Tibial nerve (tissue), 4 donors: ENCODE measurements around the gene GTF2E1. TPM values are rescaled to one million over a fixed set of nuclear protein-coding genes. Genes with fewer than 3 reads are reported as not detected.

Source experiments
- DNase-seq, 2 donors: peaks; one replicate each; pipeline ENCODE4 v3.0.0-alpha.2; 2019; ENCODE audit warnings: low spot score in 2 of 2
- H3K27ac ChIP-seq, 4 donors: fragments of 200-600 bp; sonication (generic) in 3 of 4; one replicate each; pipeline ENCODE4 v1.5.1; 2017 to 2019; ENCODE audit warnings: mild to moderate bottlenecking in 1 of 4
- H3K27me3 ChIP-seq, 2 donors: fragments of 200-600 bp; sonication (generic) in 1 of 2; one replicate each; pipeline versions ENCODE4 v1.5.1 to v1.6.0; 2017 to 2019
- H3K36me3 ChIP-seq, 3 donors: fragments of 200-600 bp; sonication (generic); one replicate each; pipeline ENCODE4 v1.5.1; 2018 to 2019
- H3K4me1 ChIP-seq, 4 donors: fragments of 200-600 bp; sonication (generic) in 3 of 4; one replicate each; pipeline ENCODE4 v1.5.1; 2017 to 2019
- H3K4me3 ChIP-seq, 4 donors: fragments of 200-600 bp; sonication (generic) in 3 of 4; one replicate each; pipeline ENCODE4 v1.5.1; 2017 to 2019; ENCODE audit warnings: mild to moderate bottlenecking in 1 of 4, moderate library complexity in 1 of 4
- H3K9me3 ChIP-seq, 4 donors: fragments of 200-600 bp; sonication (generic) in 3 of 4; one replicate each; pipeline ENCODE4 v1.5.1; 2017 to 2019
- CTCF ChIP-seq, 5 experiments: fragments of 200-600 bp in 3 of 5; fragments of 450-650 bp in 2 of 5; sonication (generic) in 3 of 5; IDR thresholded peaks; one replicate each; pipeline ENCODE4 v1.5.1; 2016 to 2019; ENCODE audit warnings: antibody characterized with exemption in 5 of 5, mild to moderate bottlenecking in 3 of 5, moderate library complexity in 2 of 5
- EP300 ChIP-seq, 2 donors: sonication (generic); formaldehyde crosslinking; IDR thresholded peaks; one replicate each; pipeline ENCODE4 v1.6.1; 2017; ENCODE audit warnings: antibody characterized with exemption in 2 of 2, mild to moderate bottlenecking in 1 of 2
- POLR2A ChIP-seq, 2 donors: fragments of 450-650 bp; IDR thresholded peaks; one replicate each; pipeline ENCODE4 v1.6.1; 2017; ENCODE audit warnings: antibody characterized with exemption in 2 of 2, mild to moderate bottlenecking in 2 of 2, moderate library complexity in 2 of 2
- WGBS, 2 donors: methylation state at CpG; one replicate each; pipeline ENCODE4 v1.1.5; 2018; 5-methylcytosine and 5-hydroxymethylcytosine counted together
- total RNA-seq, 4 donors: library from RNA; depleted of rRNA; stranded (reverse); fragments of >200 nt; gene quantifications; one replicate each; pipeline ENCODE4 v1.1.0, GENCODE V29; 2016

The GTF2E1 gene
- total RNA-seq, 4 donors from 2014 or later = 7.6 to 12.2 (median 10.4) TPM

GRCh38 chr3:120795959-120796358 lies 53.4 kb downstream of the GTF2E1 start:
- Histone ChIP-seq H3K9me3 (no peaks in the 10 kb centered on the region), H3K36me3 (no peaks in the 10 kb centered on the region), H3K27me3 (no peaks in the 10 kb centered on the region), H3K4me3 (no peak overlapping the region), H3K27ac (no peak overlapping the region), H3K4me1 (no peaks in the 10 kb centered on the region)
- TF ChIP-seq EP300 (IDR thresholded peaks at IDR 0.05) (no peak), CTCF (IDR thresholded peaks at IDR 0.05) (no peak), POLR2A (IDR thresholded peaks at IDR 0.05) (no peak)
- no peak for DNase-seq
- 72 to 83% methylated on average over 2 of the region's 2 CpGs for WGBS, 2 donors

- no peaks in the 10 kb centered on the region for H3K4me1 ChIP-seq
- 23 to 24% methylated on average over 6 of the region's 6 CpGs for WGBS, 2 donors
These were observed 54.4 kb downstream of the GTF2E1 start for GRCh38 chr3:120796976-120797375.

GRCh38 chr3:120797857-120798256 lies 55.3 kb downstream of the GTF2E1 start:
- Histone ChIP-seq H3K4me3 (no peak overlapping the region), H3K9me3 (no peaks in the 10 kb centered on the region), H3K4me1 (no peaks in the 10 kb centered on the region), H3K27ac (no peak overlapping the region), H3K27me3 (no peaks in the 10 kb centered on the region), H3K36me3 (no peaks in the 10 kb centered on the region)
- no peak for TF ChIP-seq POLR2A (IDR thresholded peaks at IDR 0.05)
- no peak for TF ChIP-seq CTCF (IDR thresholded peaks at IDR 0.05)
- no peak for TF ChIP-seq EP300 (IDR thresholded peaks at IDR 0.05)
- DNase-seq = no peak
- WGBS, 2 donors = 67 to 68% methylated on average over 2 of the region's 2 CpGs

More at GRCh38 chr3:120796976-120797375, 54.4 kb downstream of the GTF2E1 start:
- TF ChIP-seq CTCF (IDR thresholded peaks at IDR 0.05) (no peak), POLR2A (IDR thresholded peaks at IDR 0.05) (no peak), EP300 (IDR thresholded peaks at IDR 0.05) (no peak)
- no peak overlapping the region for H3K27ac ChIP-seq
- H3K9me3 ChIP-seq = no peaks in the 10 kb centered on the region
- H3K4me3 ChIP-seq = no peak overlapping the region
- DNase-seq = no peak
- no peaks in the 10 kb centered on the region for H3K36me3 ChIP-seq
- H3K27me3 ChIP-seq = no peaks in the 10 kb centered on the region

- H3K36me3 ChIP-seq = no peaks in the 10 kb centered on the region
- TF ChIP-seq EP300 (IDR thresholded peaks at IDR 0.05) (no peak), CTCF (IDR thresholded peaks at IDR 0.05) (no peak)
- H3K27ac ChIP-seq = no peak overlapping the region
- H3K4me1 ChIP-seq = no peaks in the 10 kb centered on the region
- no peaks in the 10 kb centered on the region for H3K27me3 ChIP-seq
- DNase-seq = no peak
- WGBS, 2 donors = 38 to 75% methylated on average over 1 of the region's 1 CpG
- H3K9me3 ChIP-seq = no peaks in the 10 kb centered on the region
- no peak overlapping the region for H3K4me3 ChIP-seq
These were observed 55.8 kb downstream of the GTF2E1 start for GRCh38 chr3:120798346-120798745.

DNA sequence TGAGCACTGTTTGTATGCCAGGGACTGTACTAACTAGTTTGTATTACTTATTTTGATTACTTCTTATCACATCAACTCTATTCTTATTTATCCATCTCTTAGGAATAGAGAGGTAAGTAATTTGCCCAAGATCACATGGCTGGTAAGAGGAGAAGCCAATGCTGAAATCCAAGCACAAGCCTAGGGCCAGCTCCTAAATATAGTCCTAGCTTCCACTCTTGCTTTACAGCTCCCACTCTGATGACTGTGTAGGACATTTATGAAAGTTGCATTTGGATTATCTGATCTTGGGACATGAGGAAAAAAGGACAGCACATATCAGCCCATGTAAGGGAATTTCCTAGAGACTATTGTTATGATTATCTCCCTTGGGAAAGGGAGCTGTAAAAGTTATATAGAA lies 58.1 kb downstream of the GTF2E1 start:
- Histone ChIP-seq H3K9me3 (no peaks in the 10 kb centered on the region), H3K4me1 (no peaks in the 10 kb centered on the region), H3K36me3 (no peaks in the 10 kb centered on the region), H3K27me3 (no peaks in the 10 kb centered on the region), H3K4me3 (no peak overlapping the region), H3K27ac (no peak overlapping the region)
- TF ChIP-seq EP300 (IDR thresholded peaks at IDR 0.05) (no peak), POLR2A (IDR thresholded peaks at IDR 0.05) (no peak), CTCF (IDR thresholded peaks at IDR 0.05) (no peak)
- no peak for DNase-seq
